Measurements from ENCODE around the gene NKD2. TPM values are rescaled to one million over a fixed set of nuclear protein-coding genes. Genes with fewer than 3 reads are reported as not detected.

Gene NKD2
- total RNA-seq, 3 donors from 2014 or later (not counting 1 experiment from before 2014, with no cell fraction given), result not detected

DNA sequence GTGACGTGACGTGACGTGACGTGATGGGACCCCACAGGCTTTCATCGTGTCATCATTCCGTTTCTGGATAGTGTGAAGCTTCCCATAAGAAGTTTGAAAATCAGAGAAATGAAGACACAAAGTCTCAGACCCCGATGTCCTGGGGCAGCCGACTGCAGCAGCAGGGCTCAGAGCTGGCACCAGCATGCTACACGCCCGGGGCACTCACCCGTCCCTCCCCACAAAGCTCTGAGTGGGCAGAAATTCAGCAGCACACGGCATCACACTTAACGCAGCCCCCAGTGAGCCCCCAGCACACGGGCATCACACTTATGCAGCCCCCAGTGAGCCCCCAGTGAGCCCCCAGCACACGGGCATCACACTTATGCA lies 61.1 kb downstream of the NKD2 start:
- no peaks in the 10 kb centered on the region for H3K27me3 Mint-ChIP-seq (ENCODE audit: low read depth in 2 of 2)
- H3K9me3 ChIP-seq (ENCODE audit: control insufficient read depth, insufficient read depth, low read length), result no peaks in the 10 kb centered on the region
- no peak for TF ChIP-seq CTCF (IDR thresholded peaks at IDR 0.05)
- intact Hi-C loops (cut with micrococcal nuclease), result no loop called here
- no peaks in the 10 kb centered on the region for H3K27me3 ChIP-seq (ENCODE audit: control insufficient read depth, insufficient read depth, low read length)
- no peak overlapping the region for H3K4me3 ChIP-seq (ENCODE audit: low read length)
- 93% methylated on average over 11 of the region's 15 CpGs for WGBS (ENCODE audit: insufficient coverage)
- no peak overlapping the region for H3K27ac ChIP-seq (ENCODE audit: low read length)
- H3K27ac Mint-ChIP-seq, result no peak overlapping the region
- H3K4me3 Mint-ChIP-seq, result no peak overlapping the region
- H3K4me1 ChIP-seq (ENCODE audit: control insufficient read depth, insufficient read depth, low read length), result no peaks in the 10 kb centered on the region
- no peak for ATAC-seq
- H3K36me3 Mint-ChIP-seq, result no peaks in the 10 kb centered on the region
- no peaks in the 10 kb centered on the region for H3K36me3 ChIP-seq (ENCODE audit: control insufficient read depth, insufficient read depth, low read length)
- no peaks in the 10 kb centered on the region for H3K9me3 Mint-ChIP-seq
- no peak for DNase-seq
- no peaks in the 10 kb centered on the region for H3K4me1 Mint-ChIP-seq

- H3K9me3 ChIP-seq (ENCODE audit: control insufficient read depth, insufficient read depth, low read length), result no peaks in the 10 kb centered on the region
- no peak overlapping the region for H3K4me3 Mint-ChIP-seq
- intact Hi-C loops (cut with micrococcal nuclease), result no loop called here
- H3K27ac Mint-ChIP-seq, result no peak overlapping the region
- no peak overlapping the region for H3K27ac ChIP-seq (ENCODE audit: low read length)
- H3K4me1 Mint-ChIP-seq, result no peaks in the 10 kb centered on the region
- H3K36me3 Mint-ChIP-seq, result no peaks in the 10 kb centered on the region
- H3K27me3 Mint-ChIP-seq (ENCODE audit: low read depth in 2 of 2), result no peaks in the 10 kb centered on the region
- TF ChIP-seq CTCF (IDR thresholded peaks at IDR 0.05), result no peak
- ATAC-seq, result no peak
- no peaks in the 10 kb centered on the region for H3K4me1 ChIP-seq (ENCODE audit: control insufficient read depth, insufficient read depth, low read length)
- no peak for DNase-seq
- no peaks in the 10 kb centered on the region for H3K9me3 Mint-ChIP-seq
- no peaks in the 10 kb centered on the region for H3K36me3 ChIP-seq (ENCODE audit: control insufficient read depth, insufficient read depth, low read length)
- WGBS (ENCODE audit: insufficient coverage), result 93% methylated on average over 45 of the region's 46 CpGs
- no peak overlapping the region for H3K4me3 ChIP-seq (ENCODE audit: low read length)
- no peaks in the 10 kb centered on the region for H3K27me3 ChIP-seq (ENCODE audit: control insufficient read depth, insufficient read depth, low read length)
Measured at GRCh38 chr5:1073239-1074102, 64.9 kb downstream of the NKD2 start.

DNA sequence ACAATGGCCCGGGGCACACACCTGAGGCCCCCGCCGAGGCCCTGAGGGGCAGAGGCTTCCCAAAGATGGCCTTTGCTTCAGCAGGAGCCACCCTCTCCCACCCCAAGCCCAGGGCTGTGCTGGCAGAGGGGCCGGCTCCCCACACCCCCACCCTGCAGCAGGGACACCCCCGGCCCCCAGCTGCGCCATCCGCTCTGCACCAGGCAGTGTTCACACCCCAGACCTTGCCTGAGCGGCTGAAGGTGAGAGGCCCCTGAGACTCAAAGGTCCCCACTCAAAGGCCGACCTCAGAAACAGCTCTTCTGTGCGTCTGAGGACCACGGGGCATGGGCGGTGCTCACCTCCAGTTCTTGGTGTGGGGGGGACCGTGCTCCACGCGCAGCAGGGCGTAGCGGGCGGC lies 65.6 kb downstream of the NKD2 start:
- WGBS (ENCODE audit: insufficient coverage), result 94% methylated on average over 18 of the region's 18 CpGs

More for the DNA sequence above, 65.6 kb downstream of the NKD2 start:
- H3K4me3 Mint-ChIP-seq, result no peak overlapping the region
- Histone ChIP-seq H3K4me3 (ENCODE audit: low read length) (no peak overlapping the region), H3K36me3 (ENCODE audit: control insufficient read depth, insufficient read depth, low read length) (no peaks in the 10 kb centered on the region), H3K4me1 (ENCODE audit: control insufficient read depth, insufficient read depth, low read length) (no peaks in the 10 kb centered on the region), H3K27me3 (ENCODE audit: control insufficient read depth, insufficient read depth, low read length) (no peaks in the 10 kb centered on the region), H3K9me3 (ENCODE audit: control insufficient read depth, insufficient read depth, low read length) (no peaks in the 10 kb centered on the region), H3K27ac (ENCODE audit: low read length) (no peak overlapping the region)
- intact Hi-C loops (cut with micrococcal nuclease), result no loop called here
- H3K9me3 Mint-ChIP-seq, result no peaks in the 10 kb centered on the region
- H3K27me3 Mint-ChIP-seq (ENCODE audit: low read depth in 2 of 2), result no peaks in the 10 kb centered on the region
- DNase-seq (no peak), ATAC-seq (no peak)
- no peak for TF ChIP-seq CTCF (IDR thresholded peaks at IDR 0.05)
- no peaks in the 10 kb centered on the region for H3K36me3 Mint-ChIP-seq
- H3K27ac Mint-ChIP-seq, result no peak overlapping the region
- no peaks in the 10 kb centered on the region for H3K4me1 Mint-ChIP-seq
